Measurements from ENCODE around the gene AREL1. TPM values are rescaled to one million over a fixed set of nuclear protein-coding genes. Genes with fewer than 3 reads are reported as not detected.

The AREL1 gene
- total RNA-seq, 4 donors from 2014 or later = 12.4 to 26.5 (median 21.6) TPM

GRCh38 chr14:74703043-74703442 is 9.8 kb downstream of the AREL1 start:
- no peak for DNase-seq (ENCODE audit: low spot score in 2 of 2)
- H3K4me3 ChIP-seq (ENCODE audit: low read depth, poor library complexity, severe bottlenecking) = no peak overlapping the region
- intact Hi-C loops (cut with DNase I; ENCODE audit: low total_unique reads) = no loop called here
- TF ChIP-seq POLR2A (IDR thresholded peaks at IDR 0.05) (no peak), CTCF (IDR thresholded peaks at IDR 0.05) (no peak)
- WGBS, 2 donors = 94 to 96% methylated on average over 3 of the region's 3 CpGs

- 96 to 100% methylated on average over 2 of the region's 2 CpGs for WGBS, 2 donors
Observed at GRCh38 chr14:74702293-74702692, 10.6 kb downstream of the AREL1 start.

GRCh38 chr14:74698465-74698864 is 14.4 kb downstream of the AREL1 start:
- 96 to 98% methylated on average over 4 of the region's 4 CpGs for WGBS, 2 donors
- no peak overlapping the region for H3K4me3 ChIP-seq (ENCODE audit: low read depth, poor library complexity, severe bottlenecking)
- TF ChIP-seq CTCF (IDR thresholded peaks at IDR 0.05) (no peak), POLR2A (IDR thresholded peaks at IDR 0.05) (no peak)
- intact Hi-C loops (cut with DNase I; ENCODE audit: low total_unique reads) = no loop called here
- DNase-seq (ENCODE audit: low spot score in 2 of 2) = no peak

More at GRCh38 chr14:74702293-74702692, 10.6 kb downstream of the AREL1 start:
- intact Hi-C loops (cut with DNase I; ENCODE audit: low total_unique reads) = no loop called here
- no peak overlapping the region for H3K4me3 ChIP-seq (ENCODE audit: low read depth, poor library complexity, severe bottlenecking)
- no peak for DNase-seq (ENCODE audit: low spot score in 2 of 2)
- TF ChIP-seq CTCF (IDR thresholded peaks at IDR 0.05) = no peak
- TF ChIP-seq POLR2A (IDR thresholded peaks at IDR 0.05) = no peak

GRCh38 chr14:74697976-74698375 is 14.9 kb downstream of the AREL1 start:
- intact Hi-C loops (cut with DNase I; ENCODE audit: low total_unique reads) = no loop called here
- TF ChIP-seq CTCF (IDR thresholded peaks at IDR 0.05) (no peak), POLR2A (IDR thresholded peaks at IDR 0.05) (no peak)
- no peak for DNase-seq (ENCODE audit: low spot score in 2 of 2)
- H3K4me3 ChIP-seq (ENCODE audit: low read depth, poor library complexity, severe bottlenecking) = no peak overlapping the region
- WGBS, 2 donors = 93% methylated on average over 2 of the region's 2 CpGs

GRCh38 chr14:74697543-74697942 is 15.3 kb downstream of the AREL1 start:
- 73% methylated on average over 2 of the region's 2 CpGs for WGBS, 2 donors
- no peak for DNase-seq (ENCODE audit: low spot score in 2 of 2)
- no peak for TF ChIP-seq CTCF (IDR thresholded peaks at IDR 0.05)
- TF ChIP-seq POLR2A (IDR thresholded peaks at IDR 0.05) = no peak
- intact Hi-C loops (cut with DNase I; ENCODE audit: low total_unique reads) = no loop called here
- H3K4me3 ChIP-seq (ENCODE audit: low read depth, poor library complexity, severe bottlenecking) = no peak overlapping the region

- no peak overlapping the region for H3K4me3 ChIP-seq (ENCODE audit: low read depth, poor library complexity, severe bottlenecking)
- DNase-seq (ENCODE audit: low spot score in 2 of 2) = no peak
- WGBS, 2 donors = 82 to 88% methylated on average over 1 of the region's 1 CpG
- intact Hi-C loops (cut with DNase I; ENCODE audit: low total_unique reads) = no loop called here
- TF ChIP-seq POLR2A (IDR thresholded peaks at IDR 0.05) (no peak), CTCF (IDR thresholded peaks at IDR 0.05) (no peak)
Observed at GRCh38 chr14:74697011-74697410, 15.9 kb downstream of the AREL1 start.
